ENCODE data around the gene PITRM1.

The PITRM1 gene

GRCh38 chr10:3162533-3162932 lies 10.0 kb downstream of the PITRM1 start:
- DNase-seq: no peak

DNA sequence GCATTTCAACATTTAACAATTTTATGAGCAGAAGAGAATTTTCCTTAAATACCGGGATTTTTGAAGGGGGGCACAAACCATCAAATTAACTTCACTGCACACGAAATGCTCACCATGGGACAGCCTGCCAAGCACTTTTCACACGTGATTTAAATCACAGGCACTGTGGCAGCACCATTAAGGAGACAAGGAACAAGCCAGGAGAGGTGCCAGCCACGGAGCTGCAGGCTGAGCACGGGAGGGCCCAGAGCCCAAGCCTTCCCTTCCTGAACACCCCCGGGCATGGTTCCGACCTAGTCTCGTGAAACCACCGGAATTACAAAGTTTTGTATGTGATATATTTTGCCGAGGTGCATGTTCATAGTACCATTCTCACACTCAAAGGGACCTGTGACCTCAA lies 13.4 kb downstream of the PITRM1 start:
- no peak for DNase-seq

DNA sequence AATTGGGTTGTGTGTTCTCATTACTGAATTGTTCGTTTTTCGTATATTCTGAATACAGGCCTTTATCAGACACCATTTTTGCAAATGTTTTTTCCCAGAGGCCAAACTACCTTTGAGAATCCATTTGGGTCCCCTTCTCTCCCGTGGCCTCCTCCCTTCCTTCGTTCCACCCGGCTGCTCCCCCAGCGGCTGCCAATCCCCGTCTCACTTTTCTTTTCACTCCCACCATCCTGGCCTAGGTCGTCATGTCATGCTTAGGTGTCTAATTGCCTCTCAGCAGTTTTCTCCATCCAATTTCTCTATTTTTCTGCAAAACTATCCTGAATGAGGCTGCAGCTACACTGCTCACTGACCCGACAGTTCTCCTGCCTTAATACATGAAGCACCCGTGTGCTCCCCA lies 17.9 kb downstream of the PITRM1 start:
- DNase-seq: no peak

DNA sequence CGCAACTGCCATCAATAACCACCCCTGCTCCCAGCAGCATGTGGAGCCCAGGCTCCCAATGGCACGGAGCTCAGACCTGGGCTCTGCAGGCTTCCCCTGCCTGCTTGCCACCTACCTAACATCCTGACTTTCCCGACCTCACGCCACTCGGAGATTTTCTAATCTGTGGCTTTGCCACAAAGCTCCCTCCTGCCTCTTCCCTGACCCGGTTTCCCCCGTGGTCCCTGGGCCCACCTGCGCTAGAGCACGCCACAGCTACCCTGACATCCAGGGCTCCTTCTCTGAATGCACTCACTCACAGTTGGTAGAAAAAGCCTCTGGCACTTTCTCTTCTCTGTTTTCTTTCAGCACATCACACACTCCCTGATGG lies 20.0 kb downstream of the PITRM1 start:
- DNase-seq: no peak

GRCh38 chr10:3151889-3152565 lies 20.6 kb downstream of the PITRM1 start:
- no peak for DNase-seq

- DNase-seq: no peak
Measured at GRCh38 chr10:3150961-3151360, 21.6 kb downstream of the PITRM1 start.

DNA sequence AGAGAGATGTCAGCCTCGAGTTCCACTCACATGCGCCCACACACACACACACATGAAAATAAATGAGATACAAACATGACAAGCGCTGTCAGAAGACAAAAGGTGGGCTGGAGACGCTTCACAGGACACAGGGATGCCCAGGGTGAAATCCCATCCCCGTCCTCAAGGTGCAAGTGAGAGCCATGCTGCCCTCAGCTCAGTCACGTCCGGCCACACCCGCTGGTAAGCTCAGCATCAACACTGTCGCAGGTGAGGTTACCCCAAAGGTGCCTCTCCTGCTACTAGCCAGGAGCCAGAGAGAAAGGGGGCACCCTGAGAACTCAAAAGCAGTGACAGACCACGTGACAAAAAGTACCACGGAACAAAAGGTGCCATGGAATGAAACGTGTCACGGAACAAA lies 22.2 kb downstream of the PITRM1 start:
- no peak for DNase-seq

GRCh38 chr10:3149918-3150317 lies 22.7 kb downstream of the PITRM1 start:
- DNase-seq: no peak

- DNase-seq: no peak
Measured at GRCh38 chr10:3148994-3149393, 23.6 kb downstream of the PITRM1 start.

DNA sequence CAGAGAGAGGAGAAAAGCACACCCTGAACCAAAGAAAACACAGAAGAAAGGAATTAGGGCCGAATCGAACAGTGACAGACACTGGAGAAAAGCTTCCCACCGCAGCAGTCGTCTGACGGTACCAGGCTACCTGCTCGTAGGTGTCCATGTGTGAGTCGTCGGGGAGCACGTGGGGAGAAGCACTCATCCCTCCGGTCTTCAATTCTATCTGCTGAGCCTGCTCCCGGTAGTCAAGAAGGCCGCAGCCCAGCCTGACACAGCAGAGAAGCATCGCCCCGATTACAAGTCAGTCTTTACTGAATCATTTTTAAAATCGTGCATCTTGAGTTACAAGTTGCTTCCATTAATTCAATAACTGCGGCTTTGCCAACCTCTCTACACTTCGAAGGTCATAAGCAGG lies 24.5 kb downstream of the PITRM1 start:
- no peak for DNase-seq

DNA sequence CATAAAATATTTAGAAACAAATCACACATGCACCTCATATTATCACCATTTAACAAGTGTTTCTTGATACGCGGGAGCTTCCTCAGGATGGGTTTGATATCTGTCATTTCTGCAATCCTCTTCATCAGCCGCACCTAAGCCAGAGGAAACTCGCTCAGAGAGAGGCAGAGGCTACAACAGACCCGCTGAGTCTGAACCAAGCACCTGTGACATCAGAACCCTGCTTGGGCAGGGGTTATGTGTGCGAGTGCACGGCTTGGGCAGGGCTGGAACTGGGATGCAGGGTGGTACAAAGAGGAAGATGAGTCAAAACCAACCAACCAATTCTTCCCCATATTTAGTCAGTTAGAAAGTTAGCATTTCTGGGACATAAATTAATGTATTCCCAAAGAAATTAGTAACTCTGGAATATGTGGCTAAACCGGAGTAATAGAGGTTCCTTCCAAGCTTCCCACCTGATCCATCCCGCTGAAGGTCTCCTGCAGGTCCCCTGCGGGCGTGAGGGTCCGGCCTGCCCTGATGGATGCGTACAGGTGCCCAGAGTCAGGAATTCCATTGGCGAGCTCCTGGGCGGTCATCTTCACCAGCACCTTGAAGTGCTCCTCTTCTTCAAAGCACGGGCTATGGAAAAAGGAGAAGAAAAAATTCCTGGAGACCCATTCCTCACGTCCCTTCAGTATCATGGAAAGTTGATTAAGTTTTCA lies 25.3 kb downstream of the PITRM1 start:
- no peak for DNase-seq

DNA sequence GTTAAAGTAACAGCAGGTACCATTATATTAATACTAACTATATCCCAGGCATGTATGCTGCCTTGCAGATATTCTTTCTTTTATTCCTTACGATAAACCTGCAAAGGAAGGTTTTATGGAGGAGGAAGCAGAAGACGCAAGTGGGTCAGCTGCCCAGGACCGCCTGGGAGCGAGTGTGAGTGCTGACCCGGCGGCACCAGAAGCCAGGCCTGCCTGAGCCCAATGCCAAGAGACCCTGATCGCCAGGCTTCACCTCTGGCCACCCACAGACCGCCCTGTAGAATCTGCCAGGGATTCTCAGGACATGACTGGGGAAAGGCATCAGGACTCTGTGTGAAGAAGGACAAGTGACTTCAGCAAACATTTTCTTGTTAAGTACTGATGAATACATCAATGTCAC lies 26.3 kb downstream of the PITRM1 start:
- DNase-seq: no peak

GRCh38 chr10:3145366-3145765 lies 27.2 kb downstream of the PITRM1 start:
- no peak for DNase-seq

GRCh38 chr10:3143791-3144434 lies 28.7 kb downstream of the PITRM1 start:
- no peak for DNase-seq

- DNase-seq: no peak
Measured at GRCh38 chr10:3143366-3143765, 29.2 kb downstream of the PITRM1 start.

GRCh38 chr10:3142146-3142875 lies 30.3 kb downstream of the PITRM1 start:
- DNase-seq: no peak

DNA sequence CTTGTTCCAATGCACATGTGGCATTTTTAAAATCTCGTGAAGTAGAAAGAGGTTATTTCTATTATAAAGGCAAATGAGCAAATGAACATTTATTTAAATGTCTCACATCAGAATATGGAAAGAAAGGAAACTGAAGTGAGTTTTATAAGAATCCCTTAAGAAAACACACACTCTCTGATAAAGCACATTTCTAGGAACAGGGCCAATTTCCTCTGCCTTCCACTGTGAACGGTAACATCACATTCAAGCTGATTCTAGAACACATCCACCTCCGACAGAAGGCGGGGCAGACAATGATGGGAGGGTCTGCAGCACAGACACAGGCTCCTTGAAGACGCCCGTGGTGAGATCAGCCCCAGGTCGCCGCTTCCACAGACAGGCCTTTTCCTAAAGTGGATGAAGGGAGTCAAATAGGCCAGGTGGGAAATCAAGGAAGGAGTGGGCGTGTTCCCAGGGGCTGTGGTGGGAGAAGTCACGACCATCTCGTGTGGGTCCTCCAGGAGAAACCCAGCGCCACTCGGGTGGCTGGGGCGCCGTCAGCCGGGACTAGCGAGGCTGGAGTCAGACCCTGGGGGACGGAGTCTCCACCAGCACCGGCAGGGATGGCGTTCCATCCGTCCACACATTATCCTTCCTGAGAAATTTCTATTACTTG lies 31.1 kb downstream of the PITRM1 start:
- no peak for DNase-seq

DNA sequence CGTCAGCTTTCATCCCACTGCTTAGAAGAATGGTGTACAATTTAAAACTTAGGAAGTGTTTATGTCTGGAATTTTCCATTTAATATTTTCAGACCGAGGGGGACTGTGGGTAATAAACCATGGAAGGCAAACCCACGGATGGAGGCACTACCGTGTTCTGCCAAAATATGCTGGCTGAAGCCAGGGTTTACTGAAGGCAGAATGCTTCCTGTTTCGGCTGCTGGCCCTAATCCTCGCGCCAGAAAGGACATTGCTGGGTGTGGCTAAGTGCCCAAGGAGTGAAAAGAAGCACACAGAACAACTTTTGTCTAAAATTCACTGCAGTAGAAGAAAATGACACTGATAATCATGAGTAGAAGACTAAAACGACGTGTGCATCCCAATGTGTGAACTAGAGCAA lies 32.3 kb downstream of the PITRM1 start:
- DNase-seq: no peak

GRCh38 chr10:3139216-3139910 lies 33.2 kb downstream of the PITRM1 start:
- no peak for DNase-seq

GRCh38 chr10:3137958-3138726 lies 34.4 kb downstream of the PITRM1 start:
- DNase-seq: no peak

GRCh38 chr10:3136763-3137611 lies 35.6 kb downstream of the PITRM1 start:
- no peak for DNase-seq
